Cardiac fibroblast (primary cell): ENCODE results near the gene INAVA.

Experiments used
- DNase-seq, 2 donors: peaks; one replicate each; pipeline versions ENCODE4 v3.0.0 to v3.0.0-alpha.2; 2010; ENCODE audit warnings: low read depth in 2 of 2
- H3K4me3 ChIP-seq, 2 donors: replicated peaks in 1 of 2; 1 replicate in 1 of 2; 2 replicates in 1 of 2; pipeline ENCODE4 v1.5.1; 2011; ENCODE audit warnings: low read depth in 2 of 2, low read length in 2 of 2, mild to moderate bottlenecking in 2 of 2, moderate library complexity in 1 of 2
- CTCF ChIP-seq: IDR thresholded peaks from one replicate; pipeline ENCODE4 v1.5.1; 2011; ENCODE audit warnings: low read depth, mild to moderate bottlenecking, low read length, inconsistent platforms

The INAVA gene

GRCh38 chr1:200900877-200901276 is 6.2 kb downstream of the INAVA start:
- no peak for DNase-seq
- no peak for TF ChIP-seq CTCF
- no peak overlapping the region for H3K4me3 ChIP-seq

GRCh38 chr1:200901350-200901749 is 6.7 kb downstream of the INAVA start:
- TF ChIP-seq CTCF = no peak
- no peak overlapping the region for H3K4me3 ChIP-seq
- DNase-seq = no peak

- DNase-seq = no peak
- no peak for TF ChIP-seq CTCF
- H3K4me3 ChIP-seq = no peak overlapping the region
Observed at GRCh38 chr1:200901796-200902444, 7.2 kb downstream of the INAVA start.

- DNase-seq = no peak
- H3K4me3 ChIP-seq = no peak overlapping the region
- no peak for TF ChIP-seq CTCF
Observed at GRCh38 chr1:200903793-200904192, 9.1 kb downstream of the INAVA start.

GRCh38 chr1:200904772-200905171 is 10.1 kb downstream of the INAVA start:
- H3K4me3 ChIP-seq = no peak overlapping the region
- no peak for TF ChIP-seq CTCF
- DNase-seq = no peak

- peak in 1 of 2 donors; percentile 51 for DNase-seq
Observed at GRCh38 chr1:200905411-200906052, 10.8 kb downstream of the INAVA start.

More at GRCh38 chr1:200905411-200906052, 10.8 kb downstream of the INAVA start:
- H3K4me3 ChIP-seq = no peak overlapping the region
- TF ChIP-seq CTCF = no peak
